HG03175 (cell line): ENCODE data around the gene CRAT.
"Not testable (repeated sequence)": the region's sequence is repeated elsewhere in the genome, so short reads cannot be mapped to it uniquely, and the experiment has no call there.

Source experiments
- ATAC-seq: cut with Tn5 transposase; IDR thresholded peaks from one replicate; pipeline ENCODE4 v1.9.1; 2021; ENCODE audit warnings: mild to moderate bottlenecking, moderate library complexity; ENCODE audit not compliant: unreplicated experiment

The CRAT gene

DNA sequence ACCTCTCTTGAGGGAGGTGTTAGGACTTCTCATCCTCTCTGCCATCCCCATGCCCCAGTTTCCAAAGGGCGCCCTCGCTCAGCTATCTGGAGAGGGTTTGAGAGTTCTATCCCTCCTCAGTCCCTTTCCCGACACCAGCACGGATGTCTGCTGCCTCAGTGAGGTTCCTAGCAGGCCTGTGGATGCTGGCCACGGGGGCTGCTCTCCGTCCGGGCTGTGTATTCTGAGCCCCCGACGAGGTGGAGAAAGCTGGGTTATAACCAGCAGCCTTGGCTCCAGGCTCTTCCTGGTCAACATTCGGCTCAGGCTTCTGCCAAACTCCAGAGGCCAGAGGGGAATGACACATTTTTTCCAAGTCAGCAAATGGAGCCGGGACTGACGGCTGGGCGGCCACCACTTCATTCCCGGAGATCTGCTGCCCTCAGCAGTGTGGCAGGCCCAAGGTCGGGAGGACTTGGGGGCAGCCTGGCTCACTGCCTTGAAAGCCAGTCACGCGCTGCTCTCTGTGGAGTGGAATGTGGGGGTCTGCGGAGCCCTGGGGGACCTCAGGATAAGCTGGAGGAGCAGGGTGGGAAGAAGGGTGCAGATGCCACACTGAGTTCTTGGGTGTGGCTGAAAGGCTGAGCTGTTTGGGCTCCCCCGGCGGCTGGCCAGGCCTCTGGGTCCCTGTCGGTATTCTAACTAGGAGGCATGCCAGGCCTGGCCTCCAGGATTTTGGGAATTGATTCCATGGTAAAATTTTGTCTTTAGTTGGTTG lies 28.1 kb upstream of the CRAT start:
- ATAC-seq, result no peak

DNA sequence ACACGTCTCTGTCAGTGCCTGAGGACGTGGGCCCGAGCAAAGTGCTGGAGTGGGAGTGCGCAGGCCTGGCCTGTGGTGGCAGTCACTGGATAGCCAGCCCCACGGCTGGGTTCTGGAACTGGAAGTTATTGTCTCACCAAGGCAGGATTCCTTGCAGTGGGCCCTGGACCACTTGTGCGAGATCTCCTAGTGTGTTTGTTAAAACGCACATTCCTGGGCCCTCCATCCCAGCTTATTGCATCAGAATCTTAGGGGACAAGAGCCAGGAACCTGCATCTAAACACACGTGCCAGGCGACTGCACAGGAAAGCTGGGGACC lies 27.5 kb upstream of the CRAT start:
- no peak for ATAC-seq

DNA sequence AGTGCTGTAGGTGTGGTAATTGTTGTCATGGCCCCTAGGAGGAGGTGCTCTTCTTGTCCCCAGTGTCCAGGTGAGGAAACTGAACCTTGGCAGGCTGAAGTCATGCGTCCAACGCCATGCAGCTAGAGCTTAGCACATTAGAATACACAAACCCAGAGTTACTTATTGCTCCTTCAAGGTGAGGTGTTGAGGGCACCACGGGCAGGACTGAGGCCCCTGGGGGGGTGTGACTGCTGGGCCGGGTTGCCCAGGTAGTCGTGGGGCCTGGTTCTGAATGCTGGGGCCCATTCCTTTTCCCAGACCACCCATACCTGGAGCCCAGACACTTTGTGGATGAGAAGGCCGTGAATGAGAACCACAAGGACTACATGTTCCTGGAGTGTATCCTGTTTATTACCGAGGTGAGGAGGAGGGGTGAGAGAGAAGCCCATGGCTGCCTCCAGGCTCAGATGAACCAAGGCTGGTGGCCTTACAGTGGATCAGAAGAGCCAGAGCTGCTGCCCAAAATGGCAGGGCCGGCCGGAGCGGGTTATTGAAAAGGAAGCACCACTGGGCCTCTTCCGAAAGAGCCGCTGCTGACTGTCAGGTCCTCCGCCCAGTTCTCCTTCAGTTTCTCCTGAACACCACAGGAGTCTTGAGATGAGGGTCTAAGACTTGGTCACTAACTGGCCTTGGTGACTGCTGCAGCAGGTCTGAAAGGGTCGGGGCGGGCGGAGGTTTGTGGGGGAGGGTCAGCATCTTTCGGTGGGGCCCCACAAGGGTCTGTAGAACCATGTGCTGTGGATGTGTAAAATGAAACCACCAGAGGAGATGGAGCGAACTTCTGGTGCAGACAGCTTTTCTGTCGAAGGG lies 26.9 kb upstream of the CRAT start:
- ATAC-seq, result no peak

DNA sequence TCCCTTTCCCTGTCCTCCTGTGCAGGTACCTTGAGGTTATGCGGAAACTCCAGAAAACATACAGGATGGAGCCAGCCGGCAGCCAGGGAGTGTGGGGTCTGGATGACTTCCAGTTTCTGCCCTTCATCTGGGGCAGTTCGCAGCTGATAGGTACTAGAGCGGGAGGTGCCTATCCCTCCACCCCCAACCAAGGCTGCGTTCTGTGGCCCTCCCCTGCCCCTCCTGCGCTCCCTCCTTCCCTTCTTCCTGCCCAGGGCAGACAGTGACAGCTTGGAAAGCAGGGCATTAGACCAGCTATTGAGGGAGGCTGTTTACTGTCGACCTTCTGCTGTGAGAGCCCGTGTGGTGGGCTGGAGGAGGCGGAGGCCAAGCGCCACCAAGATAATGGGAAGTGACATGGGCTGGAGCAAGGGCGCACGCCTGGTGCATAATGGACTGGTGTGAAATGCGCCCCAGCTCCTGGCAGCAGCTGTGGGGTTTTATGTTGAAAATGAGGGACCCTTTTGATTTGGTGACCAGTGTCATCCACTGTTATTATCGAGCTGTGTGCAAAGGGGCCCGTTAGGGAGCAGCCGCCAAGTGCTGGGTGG lies 25.9 kb upstream of the CRAT start:
- no peak for ATAC-seq

DNA sequence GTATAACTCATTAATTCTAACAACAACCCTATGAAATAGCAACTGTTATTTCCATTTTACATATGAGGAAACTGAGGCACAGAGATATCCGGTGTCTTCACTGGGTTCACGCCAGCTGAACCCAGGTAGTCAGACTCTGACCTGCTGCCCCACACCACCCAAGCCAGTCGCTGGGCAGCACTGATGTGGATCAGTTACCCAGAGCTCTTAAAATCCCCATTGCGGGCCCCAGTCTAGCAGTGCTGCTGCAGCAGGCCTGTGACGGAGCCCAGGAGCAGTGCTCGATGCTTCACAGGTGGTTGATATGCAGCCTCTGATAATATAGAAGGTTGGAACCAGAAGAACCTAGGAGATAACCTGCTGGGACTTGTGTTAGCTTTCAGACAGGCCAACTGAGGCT lies 24.9 kb upstream of the CRAT start:
- no peak for ATAC-seq

DNA sequence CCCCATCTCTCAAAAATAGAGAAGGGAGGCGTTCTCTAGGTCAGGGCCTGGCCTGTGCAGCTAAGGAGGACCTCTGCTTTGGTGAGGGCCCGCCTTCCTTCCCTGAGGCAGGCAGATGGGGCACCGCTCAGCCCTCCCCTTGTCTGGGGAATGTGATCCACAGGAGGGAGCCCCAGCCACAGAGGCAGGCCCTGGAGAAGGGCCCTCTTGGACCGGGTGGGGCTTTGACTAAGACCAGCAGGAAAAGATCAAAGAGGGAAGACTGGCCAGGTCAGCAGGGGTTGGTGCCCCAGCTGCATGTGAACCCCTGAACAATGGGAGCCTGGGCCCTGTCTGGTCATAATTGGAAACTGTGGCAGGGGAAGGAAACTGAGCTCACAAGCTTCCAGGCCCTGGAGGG lies 22.5 kb upstream of the CRAT start:
- ATAC-seq, result no peak

DNA sequence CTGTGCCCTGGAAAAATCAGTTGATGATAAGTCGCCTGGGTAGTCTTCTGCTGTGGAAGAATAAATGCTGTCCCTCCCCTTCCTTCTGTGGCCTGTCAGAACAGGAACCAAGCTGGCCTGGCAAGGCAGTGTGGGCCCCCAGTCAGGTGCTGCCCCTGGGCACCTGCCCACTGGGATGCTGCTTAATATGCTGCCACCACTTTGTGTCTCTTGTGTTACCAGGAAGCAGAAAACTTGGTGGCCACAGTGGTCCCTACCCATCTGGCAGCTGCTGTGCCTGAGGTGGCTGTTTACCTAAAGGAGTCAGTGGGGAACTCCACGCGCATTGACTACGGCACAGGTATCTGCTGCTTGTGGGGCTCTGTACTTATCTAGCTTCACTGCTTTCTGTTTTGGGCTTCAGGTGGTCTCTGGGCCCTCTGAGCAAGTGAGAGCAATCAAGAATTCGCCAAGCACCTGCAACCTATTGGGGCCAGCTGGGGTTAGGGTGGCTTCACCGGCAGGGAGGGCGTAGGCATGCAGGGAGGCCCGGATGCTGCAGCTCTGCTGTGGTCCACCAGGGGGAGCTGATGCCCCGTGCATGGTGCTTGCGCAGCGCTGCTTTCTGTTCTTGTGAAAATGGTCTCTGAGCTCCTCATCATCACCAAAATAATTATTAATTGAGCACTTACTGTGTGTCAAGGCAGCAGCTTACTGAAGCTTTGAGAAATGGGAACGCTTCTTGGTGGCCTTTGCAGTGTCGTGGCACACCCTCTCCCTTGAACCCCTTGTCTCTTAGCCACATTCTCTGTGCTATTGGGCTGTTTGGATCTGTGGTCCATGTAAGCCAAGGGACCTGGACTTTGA lies 20.9 kb upstream of the CRAT start:
- peak; percentile 61 for ATAC-seq

DNA sequence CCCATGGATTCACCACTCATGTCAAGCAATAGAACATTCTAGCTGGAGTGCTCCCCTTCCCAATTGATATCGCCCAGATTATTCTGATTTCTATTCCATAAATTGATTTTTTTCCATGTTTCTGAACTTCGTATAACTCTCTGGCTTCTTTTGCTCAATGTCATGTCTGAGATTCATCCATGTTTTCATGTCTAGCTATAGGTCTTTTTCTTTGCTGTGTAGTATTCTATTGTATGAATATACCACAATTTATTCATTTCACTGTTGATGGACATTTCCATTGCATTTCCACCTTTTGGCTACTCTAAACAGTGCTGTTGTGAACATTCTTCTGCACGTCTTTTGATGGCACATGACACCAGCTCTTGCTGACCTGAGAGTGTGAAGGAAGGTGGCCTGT lies 20.2 kb upstream of the CRAT start:
- no peak for ATAC-seq

DNA sequence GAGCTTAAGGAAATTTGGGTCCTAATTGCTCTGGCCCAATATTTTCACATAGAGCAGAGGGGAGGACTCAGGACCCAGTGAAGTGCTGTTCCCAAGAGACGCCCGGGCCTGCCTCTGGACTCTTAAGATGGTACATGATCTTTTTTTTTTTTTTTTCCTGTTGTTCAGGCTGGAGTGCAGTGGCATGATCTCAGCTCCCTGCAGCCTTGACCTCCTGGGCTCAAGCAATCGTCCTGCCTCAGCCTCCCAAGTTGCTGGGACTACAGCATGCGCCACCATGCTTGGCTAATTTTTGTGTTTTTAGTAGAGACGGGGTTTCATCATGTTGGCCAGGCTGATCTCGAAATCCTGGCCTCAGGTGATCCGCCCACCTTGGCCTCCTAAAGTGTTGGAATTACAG lies 19.7 kb upstream of the CRAT start:
- ATAC-seq, result not testable (repeated sequence)

DNA sequence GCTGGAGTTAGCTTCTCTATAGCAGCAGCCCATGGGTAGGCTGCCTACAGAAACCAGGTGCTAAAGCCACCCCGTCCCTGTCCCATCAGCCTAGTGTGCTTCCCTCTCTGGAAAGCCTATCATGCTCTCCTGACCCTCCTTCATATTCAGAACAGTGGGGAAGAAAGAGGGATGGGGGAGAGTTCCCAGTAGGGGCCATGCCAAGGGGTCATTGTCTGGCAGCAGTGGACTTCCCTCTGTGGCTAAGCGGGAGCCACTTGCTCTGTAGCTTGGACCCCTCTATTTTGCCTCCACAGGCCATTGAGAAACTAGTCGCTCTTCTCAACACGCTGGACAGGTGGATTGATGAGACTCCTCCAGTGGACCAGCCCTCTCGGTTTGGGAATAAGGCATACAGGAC lies 18.1 kb upstream of the CRAT start:
- ATAC-seq, result no peak

DNA sequence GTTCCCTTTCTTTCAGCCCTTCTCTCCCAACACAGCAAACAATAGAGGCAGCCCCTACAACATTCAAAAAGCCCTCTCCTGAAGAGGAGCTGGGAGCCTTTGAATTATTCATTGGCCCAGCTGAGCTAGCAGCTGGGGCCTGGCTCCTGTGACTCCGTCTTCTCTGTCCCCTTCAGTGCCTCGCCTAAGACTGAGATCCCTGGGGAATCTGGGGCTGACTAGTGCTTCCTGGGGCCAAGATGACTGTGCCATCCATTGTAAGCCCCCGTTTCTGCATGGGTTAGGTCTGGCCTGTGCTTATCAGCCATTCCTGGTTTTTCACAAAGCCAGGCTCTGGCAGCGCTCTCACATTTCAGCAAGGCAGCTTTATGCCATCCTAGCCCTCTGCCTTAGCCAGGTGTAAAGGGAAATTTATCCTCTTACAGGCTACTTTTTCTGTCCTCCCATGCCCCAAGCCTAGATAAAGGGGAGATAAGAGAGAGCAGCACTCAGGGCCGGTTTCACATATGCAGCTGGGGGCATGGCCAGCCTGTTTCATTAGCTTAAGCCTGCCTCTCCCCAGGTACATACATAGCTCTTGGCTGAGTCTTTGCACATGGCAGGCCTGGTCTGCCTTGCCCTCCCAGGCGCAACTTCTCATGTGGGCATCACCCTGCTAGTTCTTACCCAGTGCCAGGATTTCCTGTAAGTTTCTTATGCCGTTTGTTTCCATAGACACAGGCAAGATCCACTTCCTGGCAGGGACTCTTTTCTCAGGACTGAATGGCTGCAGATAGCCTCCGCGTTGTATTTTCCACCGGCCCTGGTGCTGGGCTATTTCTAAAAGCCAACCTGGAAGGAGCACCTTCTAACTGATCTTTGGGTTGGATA lies 16.4 kb upstream of the CRAT start:
- ATAC-seq, result no peak

DNA sequence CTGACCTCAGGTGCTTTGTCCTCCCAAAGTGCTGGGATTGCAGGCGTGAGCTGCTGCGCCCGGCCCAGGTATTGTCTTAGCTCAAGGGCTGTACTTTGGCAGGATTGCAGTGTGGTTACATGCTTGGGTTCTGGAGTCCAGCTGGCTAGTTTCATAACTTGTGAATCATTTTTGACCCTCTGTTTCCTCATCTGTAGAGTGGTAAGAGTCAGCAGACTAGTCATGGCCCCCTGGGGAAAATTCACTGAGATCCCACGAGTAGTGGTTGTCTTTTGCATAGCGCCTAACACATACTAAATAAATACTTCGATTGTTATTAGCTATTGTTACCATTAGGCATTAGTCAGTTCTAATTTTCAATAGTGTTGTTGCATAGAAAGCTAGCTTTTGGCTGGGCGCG lies 14.9 kb upstream of the CRAT start:
- ATAC-seq, result no peak

DNA sequence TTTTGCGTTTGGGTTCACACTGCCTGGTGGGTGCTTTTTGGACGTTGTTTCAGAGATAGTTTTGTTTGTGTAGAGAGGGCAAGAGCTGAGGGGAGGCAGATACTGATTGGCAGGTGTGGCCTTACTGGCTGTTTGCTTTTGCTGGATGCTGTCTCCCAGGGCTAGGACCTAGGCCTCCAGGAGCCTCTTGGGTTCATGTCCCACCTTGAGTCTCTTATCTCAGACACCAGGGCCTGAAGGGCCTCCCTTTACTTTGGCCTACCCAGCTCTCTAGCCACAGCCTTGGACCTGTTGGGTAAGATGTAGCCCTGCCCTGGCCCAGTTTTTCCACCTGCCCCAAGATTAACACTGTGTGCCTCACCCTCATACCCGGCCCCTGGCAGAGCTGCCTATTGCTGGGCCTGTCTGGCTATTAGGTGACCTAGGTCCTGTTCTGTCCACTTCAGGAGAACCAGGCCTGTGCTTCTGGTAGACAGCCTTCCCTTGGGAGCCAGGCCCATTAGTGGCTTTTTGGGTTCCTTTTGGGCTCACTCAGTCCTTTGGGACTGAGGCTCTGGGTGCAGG lies 14.0 kb upstream of the CRAT start:
- ATAC-seq, result no peak

DNA sequence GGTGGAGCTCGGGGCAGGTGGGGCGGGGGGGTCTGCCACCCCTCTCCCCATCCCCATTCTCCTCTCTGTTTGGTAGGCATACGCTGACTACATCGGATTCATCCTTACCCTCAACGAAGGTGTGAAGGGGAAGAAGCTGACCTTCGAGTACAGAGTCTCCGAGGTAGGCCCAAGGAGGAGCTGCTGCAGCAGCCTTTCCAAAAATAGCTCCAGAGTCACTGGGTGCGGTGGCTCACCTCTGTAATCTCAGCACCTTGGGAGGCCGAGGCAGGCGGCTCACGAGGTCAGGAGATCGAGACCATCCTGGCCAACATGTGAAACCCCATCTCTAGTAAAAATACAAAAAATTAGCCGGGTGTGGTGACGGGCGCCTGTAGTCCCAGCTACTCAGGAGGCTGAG lies 12.4 kb upstream of the CRAT start:
- ATAC-seq, result not testable (repeated sequence)

DNA sequence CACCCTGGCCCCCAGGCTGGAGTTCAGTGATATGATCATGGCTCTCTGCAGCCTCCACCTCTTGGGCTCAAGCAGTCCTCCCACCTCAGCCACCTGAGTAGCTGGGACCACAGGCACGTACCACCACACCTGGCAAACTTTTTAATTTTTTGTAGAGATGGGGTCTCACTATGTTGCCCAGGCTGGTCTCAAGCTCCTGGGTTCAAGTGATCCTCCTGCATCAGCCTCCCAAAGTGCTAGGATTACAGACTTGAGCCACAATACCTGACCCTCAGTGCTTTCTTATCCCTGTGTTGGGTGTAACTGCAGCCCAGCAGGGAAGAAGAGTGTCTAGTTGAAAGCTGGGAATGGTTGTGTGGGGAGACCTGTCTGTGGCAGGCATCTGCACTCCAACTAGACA lies 11.5 kb upstream of the CRAT start:
- no peak for ATAC-seq

DNA sequence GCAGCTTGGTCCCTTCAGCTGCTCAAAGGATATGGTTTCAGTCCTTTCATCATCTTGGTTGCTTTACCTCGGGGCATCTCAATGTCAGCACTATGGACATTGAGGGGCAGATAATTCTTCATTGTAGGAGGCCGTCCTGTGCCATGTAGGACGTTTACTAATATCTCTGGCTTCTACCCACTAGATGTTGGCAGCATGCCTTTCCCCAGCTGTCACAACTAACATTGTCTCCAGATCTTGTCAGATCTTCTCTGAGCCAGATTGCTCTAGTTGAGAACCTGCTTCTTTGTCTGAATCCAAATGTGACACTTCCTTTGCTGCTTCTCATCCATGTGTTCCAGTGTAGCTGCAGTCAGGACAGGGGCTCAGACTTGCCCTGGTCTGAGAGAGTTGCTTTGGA lies 10.9 kb upstream of the CRAT start:
- no peak for ATAC-seq

DNA sequence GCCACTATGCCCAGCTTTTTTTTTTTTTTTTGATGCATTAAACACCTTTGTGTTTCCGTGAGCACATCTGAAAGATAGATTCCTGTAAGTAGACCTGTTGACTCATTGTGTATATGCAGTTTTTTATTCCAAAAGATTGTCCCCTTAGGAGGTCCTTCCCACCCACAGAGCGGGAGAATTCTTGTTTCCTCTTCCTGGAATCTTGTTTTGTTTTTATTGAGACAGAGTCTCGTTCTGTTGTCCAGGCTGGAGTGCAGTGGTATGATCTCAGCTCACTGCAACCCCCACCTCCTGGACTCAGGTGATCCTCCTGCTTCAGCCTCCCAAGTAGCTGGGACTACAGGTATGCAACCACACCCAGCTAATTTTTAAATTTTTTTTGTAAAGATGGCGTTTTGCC lies 8.2 kb upstream of the CRAT start:
- no peak for ATAC-seq

DNA sequence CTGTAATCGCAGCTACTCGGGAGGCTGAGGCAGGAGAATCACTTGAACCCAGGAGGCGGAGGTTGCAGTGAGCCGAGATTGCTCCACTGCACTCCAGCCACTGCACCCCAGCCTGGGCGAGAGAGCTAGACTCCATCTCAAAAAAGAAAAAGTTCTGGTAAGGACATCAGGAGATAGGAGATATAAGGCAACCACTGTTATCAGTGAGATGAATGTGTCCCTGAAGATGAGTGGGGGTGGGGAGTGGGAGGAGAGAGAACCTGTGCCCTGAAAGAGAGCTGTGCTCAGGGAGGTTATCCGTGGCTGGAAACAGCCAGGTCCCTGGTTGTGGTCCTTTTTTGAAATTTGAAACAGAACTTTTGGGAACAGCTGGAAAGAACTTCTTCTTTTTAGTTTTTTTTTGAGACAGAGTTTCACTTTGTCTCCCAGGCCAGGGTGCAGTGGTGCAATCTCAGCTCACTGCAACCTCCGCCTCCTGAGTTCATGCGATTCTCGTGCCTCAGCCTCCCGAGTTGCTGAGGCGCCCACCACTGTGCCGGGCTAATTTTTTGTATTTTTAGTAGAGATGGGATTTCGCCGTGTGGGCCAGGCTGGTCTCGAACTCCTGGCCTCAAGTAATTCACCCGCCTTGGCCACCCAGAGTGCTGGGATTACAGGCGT lies 3.2 kb upstream of the CRAT start:
- ATAC-seq, result no peak

DNA sequence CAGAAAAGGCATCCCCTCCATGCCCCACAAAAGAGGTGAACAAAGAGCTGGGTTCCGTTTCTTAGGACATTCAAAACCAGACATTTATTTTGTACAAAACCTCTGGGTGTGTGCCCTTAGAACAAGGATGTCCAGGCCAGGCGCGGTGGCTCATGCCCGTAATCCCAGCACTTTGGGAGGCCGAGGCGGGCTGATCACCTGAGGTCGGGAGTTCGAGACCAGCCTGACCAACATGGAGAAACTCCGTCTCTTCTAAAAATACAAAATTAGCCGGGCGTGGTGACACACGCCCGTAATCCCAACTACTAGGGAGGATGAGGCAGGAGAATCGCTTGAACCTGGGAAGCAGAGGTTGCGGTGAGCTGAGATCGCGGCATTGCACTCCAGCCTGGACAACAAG lies 1.9 kb upstream of the CRAT start:
- not testable (repeated sequence) for ATAC-seq
